Endothelial cell (in vitro differentiated cells): ENCODE measurements around the gene PAGE5. TPM values are rescaled to one million over a fixed set of nuclear protein-coding genes. Genes with fewer than 3 reads are reported as not detected.

ENCODE experiments used
- DNase-seq: peaks from one replicate; pipeline ENCODE4 v3.0.0; 2021; ENCODE audit warnings: low spot score
- H3K27ac Mint-ChIP-seq: one replicate; pipeline ENCODE4 v1.8.0; 2021; ENCODE audit warnings: mixed read lengths, inconsistent platforms; ENCODE audit not compliant: unreplicated experiment
- H3K27me3 Mint-ChIP-seq: one replicate; pipeline ENCODE4 v1.8.0; 2021; ENCODE audit warnings: mild to moderate bottlenecking, moderate library complexity, mixed read lengths, inconsistent platforms; ENCODE audit not compliant: unreplicated experiment
- H3K36me3 Mint-ChIP-seq: one replicate; pipeline ENCODE4 v1.8.0; 2021; ENCODE audit warnings: mild to moderate bottlenecking, low read depth, mixed read lengths, inconsistent platforms; ENCODE audit not compliant: unreplicated experiment
- H3K4me1 Mint-ChIP-seq: one replicate; pipeline ENCODE4 v1.8.0; 2021; ENCODE audit warnings: mild to moderate bottlenecking, mixed read lengths, inconsistent platforms; ENCODE audit not compliant: unreplicated experiment
- H3K4me3 Mint-ChIP-seq: one replicate; pipeline ENCODE4 v1.8.0; 2021; ENCODE audit warnings: mild to moderate bottlenecking, mixed read lengths, inconsistent platforms; ENCODE audit not compliant: unreplicated experiment
- H3K9me3 Mint-ChIP-seq: one replicate; pipeline ENCODE4 v1.8.0; 2021; ENCODE audit warnings: mixed read lengths, inconsistent platforms; ENCODE audit not compliant: unreplicated experiment
- CTCF ChIP-seq: fragments of 200-600 bp; sonication (generic); IDR thresholded peaks from one replicate; pipeline ENCODE4 v1.5.0; 2021; ENCODE audit warnings: antibody characterized with exemption; ENCODE audit not compliant: unreplicated experiment
- long read RNA-seq: library from polyadenylated mRNA; unstranded; transcript quantifications from one replicate; pipeline ENCODE4 v2.0.0, GENCODE V29; 2020; ENCODE audit not compliant: unreplicated experiment
- total RNA-seq: library from RNA; stranded (reverse); fragmentation: NEBNext Ultra II Directional; extraction: Animal tissue kit (Norgen Biotek cat#: 25700); gene quantifications from one replicate; pipeline ENCODE4 v1.2.1, GENCODE V29; 2021; ENCODE audit not compliant: unreplicated experiment

PAGE5 gene
- not detected for total RNA-seq
- long read RNA-seq, result 0 reads

GRCh38 chrX:55220119-55220794 lies at the start of gene PAGE5:
TSS of gene PAGE5 (plus strand) at chrX:55220346. CDS start at chrX:55221383, 1,037 bp downstream.
- Mint-ChIP-seq H3K4me1 (no peaks in the 10 kb centered on the region), H3K9me3 (no peaks in the 10 kb centered on the region), H3K27ac (no peak within 1 kb of the TSS), H3K27me3 (no peaks in the 10 kb centered on the region), H3K36me3 (no peaks in the 10 kb centered on the region), H3K4me3 (no peak within 1 kb of the TSS)
- no peak for TF ChIP-seq CTCF
- DNase-seq, result no peak

GRCh38 chrX:55187281-55187680 lies 32.9 kb upstream of the PAGE5 start:
- H3K9me3 Mint-ChIP-seq, result no peaks in the 10 kb centered on the region

GRCh38 chrX:55196688-55197087 lies 23.5 kb upstream of the PAGE5 start:
- no peak overlapping the region for H3K4me3 Mint-ChIP-seq
- no peak for TF ChIP-seq CTCF
- H3K9me3 Mint-ChIP-seq, result no peaks in the 10 kb centered on the region
- no peak overlapping the region for H3K27ac Mint-ChIP-seq
- no peaks in the 10 kb centered on the region for H3K36me3 Mint-ChIP-seq
- no peaks in the 10 kb centered on the region for H3K27me3 Mint-ChIP-seq
- no peak for DNase-seq
- H3K4me1 Mint-ChIP-seq, result no peaks in the 10 kb centered on the region

More at GRCh38 chrX:55187281-55187680, 32.9 kb upstream of the PAGE5 start:
- H3K27ac Mint-ChIP-seq, result no peak overlapping the region
- peaks cover 2% of the 10 kb centered on the region for H3K27me3 Mint-ChIP-seq
- TF ChIP-seq CTCF, result no peak
- DNase-seq, result no peak
- no peaks in the 10 kb centered on the region for H3K4me1 Mint-ChIP-seq
- no peaks in the 10 kb centered on the region for H3K36me3 Mint-ChIP-seq
- H3K4me3 Mint-ChIP-seq, result no peak overlapping the region

GRCh38 chrX:55201930-55202579 lies 18.1 kb upstream of the PAGE5 start:
- Mint-ChIP-seq H3K4me3 (no peak overlapping the region), H3K4me1 (no peaks in the 10 kb centered on the region), H3K27me3 (no peaks in the 10 kb centered on the region), H3K36me3 (no peaks in the 10 kb centered on the region), H3K9me3 (no peaks in the 10 kb centered on the region), H3K27ac (no peak overlapping the region)
- no peak for TF ChIP-seq CTCF
- DNase-seq, result no peak
